ENCODE measurements around the gene RPL18A.

RPL18A gene

DNA sequence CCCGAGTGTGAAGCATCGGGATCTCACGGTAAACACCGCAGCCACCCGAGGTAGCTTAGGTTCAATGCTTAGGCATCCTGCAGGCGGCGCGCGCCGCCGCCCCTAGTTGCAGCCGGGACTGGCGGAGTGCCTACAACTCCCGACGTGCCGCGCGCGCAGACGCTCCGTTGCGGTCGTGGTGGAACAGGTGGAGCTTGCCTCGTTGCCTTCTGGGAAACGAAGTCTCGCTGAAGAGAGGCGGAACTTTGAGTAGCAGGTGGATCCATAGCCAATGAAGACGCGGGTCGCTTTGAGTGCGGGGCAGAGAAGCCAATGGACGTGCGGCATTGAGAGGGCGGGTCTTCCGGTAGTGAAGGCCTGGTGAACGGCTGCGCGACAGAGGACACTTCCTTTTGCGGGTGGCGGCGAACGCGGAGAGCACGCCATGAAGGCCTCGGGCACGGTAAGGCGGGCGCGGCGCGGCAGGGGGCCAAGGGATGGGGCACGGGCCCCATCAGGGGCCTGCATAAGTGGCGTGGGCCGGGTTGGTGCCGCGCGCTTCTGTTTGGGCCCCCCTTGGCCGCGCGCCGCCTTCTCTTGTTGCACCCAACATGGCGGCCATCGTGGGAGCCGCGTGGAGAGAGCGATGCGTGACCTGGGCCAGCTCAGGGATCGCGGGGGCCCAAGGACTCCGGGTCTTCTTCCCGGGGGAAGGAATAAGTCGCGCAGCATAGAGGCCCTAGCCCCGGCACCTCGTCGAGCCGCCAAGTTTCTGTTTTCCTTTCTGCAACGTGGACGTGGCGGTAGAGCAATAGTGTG, at the start of gene RPL18A:
TSS of gene RPL18A (plus strand) at position 378 of the 798 bp plus-strand sequence. CDS start at position 425, 47 bp downstream.
- peak; percentile 99 for DNase-seq

GRCh38 chr19:17811103-17811502, 48.6 kb upstream of the RPL18A start:
- DNase-seq = no peak

- DNase-seq = no peak
Measured at GRCh38 chr19:17811681-17812080, 48.0 kb upstream of the RPL18A start.

GRCh38 chr19:17812099-17812498, 47.6 kb upstream of the RPL18A start:
- no peak for DNase-seq

GRCh38 chr19:17817668-17818363, 41.9 kb upstream of the RPL18A start:
- no peak for DNase-seq

GRCh38 chr19:17821190-17821589, 38.5 kb upstream of the RPL18A start, which contains the start of gene INSL3:
Gene INSL3, minus strand, starts transcription at chr19:17821519. Its CDS starts 13 bp downstream, at chr19:17821506.
- DNase-seq = no peak

- DNase-seq = no peak
Measured at GRCh38 chr19:17824339-17824738, 35.4 kb upstream of the RPL18A start.

DNA sequence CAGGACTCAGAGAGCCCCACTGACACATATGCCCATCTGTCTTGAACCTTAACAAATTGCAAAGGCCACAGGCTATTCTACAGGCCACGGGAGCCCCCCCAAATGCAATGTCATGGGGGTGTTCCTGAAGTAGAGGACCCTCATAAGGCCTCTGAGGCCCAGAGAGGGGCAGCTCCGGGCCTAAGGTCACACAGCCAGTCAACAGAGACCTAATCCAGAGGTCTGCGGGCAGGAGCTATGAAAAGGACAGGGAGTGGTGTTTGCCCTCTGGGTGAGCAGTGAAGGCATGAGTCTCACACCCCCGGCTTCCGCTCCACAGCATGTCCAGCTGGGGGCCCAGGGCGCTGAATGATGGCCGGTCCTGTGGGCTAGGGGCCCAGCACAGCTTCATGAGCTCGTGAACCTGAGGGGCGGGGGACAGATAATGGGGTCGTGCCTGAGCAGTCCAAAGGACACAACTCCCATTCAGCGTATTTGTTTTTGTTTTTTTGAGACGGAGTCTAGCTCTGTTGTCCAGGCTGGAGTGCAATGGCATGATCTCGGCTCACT, 33.1 kb upstream of the RPL18A start:
- DNase-seq = no peak

GRCh38 chr19:17829855-17830566, 29.7 kb upstream of the RPL18A start:
- DNase-seq = peak; percentile 86

- DNase-seq = peak; percentile 92
Measured at GRCh38 chr19:17830567-17831418, 28.9 kb upstream of the RPL18A start.

- DNase-seq = no peak
Measured at GRCh38 chr19:17831419-17831888, 28.3 kb upstream of the RPL18A start.

- DNase-seq = no peak
Measured at GRCh38 chr19:17832443-17833208, 27.1 kb upstream of the RPL18A start.

DNA sequence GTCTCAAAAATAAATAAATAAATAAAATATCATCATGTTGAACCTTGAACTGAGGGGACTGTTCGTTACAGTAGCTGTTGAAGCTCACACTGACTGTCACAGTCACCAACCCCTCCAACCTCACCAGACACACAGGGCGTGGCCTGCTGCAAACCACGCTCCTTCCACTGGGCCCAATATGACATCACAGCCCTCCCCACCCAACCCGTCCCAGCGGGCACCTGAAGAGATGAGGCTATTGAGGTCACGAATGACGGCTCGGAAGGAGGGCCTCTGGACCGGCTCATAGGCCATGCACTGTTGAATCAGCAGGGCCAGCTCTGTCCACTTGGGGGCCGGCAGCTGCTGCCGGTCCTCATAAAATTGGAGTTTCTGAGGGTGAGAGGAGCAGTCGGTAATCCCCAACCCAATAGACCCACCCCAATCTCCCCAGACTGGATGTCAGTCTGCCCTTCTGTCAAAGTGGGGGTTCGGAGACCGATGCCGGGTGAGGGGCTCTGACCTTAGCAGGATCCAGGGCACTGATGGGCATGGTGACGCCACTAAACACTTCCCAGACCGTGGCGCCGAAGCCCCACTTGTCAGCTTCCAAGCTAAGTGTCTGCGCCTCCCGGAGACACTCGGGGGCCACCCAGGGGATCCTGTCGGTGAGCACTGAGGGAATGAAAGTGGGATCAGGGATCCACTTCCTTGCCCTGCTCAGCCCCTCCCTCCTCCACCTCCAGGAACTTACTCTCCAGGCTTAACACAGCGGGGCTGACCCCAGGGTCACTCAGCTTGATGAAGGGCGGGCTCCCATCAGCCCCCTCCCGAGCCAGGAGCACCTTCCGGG, 25.1 kb upstream of the RPL18A start:
- no peak for DNase-seq

DNA sequence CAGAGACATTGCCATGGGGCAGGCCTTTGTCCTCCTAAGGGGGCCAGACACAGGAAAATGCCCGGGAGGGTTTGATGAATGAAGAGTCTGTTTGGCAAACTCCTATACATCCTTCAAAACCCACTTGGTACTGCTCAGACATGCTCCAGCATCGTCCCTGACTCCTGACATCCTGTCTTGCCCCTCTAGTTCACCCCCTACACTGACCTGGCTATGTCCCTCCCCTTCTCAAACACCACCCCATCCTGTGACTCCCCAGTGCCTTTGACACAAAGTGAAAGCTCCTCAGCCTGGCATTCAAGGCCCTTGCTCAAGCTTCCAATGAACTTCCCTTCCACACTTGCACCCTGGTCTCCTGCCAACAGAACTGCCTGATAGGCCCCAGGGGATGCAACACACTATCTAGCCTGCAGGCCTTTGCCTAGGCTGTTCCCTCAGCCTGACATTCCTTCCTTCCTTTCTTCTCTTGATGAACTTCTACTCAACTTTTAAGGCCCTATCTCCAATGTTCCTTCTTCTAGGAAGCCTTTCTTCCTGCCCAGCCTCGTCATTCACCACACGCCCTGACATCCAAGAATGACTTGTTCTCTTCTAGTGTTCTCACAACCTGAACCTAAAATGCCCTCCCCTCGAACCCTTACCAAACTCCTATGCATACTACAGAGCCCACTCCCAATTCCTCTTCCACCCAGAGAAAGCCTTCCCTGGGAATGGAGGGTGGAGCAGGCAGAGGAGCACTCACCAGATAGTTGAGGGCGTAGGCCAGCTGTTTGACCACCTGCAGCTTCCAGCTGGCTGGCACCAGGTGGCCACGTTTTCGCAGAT, 24.3 kb upstream of the RPL18A start:
- peak; percentile 66 for DNase-seq

DNA sequence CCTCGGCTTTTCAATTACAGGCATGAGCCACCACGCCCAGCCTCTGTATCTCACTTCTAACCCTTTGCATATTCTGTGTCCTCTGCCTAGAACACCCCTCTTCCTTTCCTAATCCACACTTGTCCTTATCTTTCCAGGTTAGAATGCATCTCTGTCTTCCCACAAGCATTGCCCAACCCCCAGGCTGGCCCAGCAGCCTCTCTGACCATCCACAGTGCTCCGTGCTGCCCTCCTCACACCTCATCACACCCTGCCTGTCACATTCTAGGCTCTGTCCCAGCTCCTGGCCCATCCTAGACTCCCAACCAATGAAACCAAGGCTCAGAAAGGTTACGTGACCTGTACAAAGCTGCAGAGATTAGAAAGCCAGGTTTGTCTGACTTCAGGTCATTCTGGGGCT, 23.2 kb upstream of the RPL18A start:
- no peak for DNase-seq

- DNase-seq = no peak
Measured at GRCh38 chr19:17837972-17838371, 21.7 kb upstream of the RPL18A start.

DNA sequence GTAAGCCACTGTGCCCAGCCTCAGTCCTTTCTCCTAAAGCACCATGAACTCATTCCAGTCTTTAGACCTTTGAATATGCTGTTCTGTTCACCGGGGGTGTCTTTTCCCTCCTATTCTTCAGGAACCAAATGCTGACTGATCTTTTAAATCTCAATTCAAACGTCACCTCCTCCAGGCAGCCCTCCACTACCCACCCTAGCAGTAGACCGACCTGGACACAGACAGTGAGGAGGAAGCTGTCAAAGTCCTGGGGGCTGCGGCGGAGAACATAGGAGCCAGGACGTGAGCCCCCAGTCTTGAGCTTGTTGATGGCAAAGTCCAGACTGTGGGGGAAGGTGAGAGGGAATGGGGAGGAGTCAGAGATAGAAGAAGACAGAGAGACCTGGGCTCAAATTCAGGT, 19.7 kb upstream of the RPL18A start:
- no peak for DNase-seq

DNA sequence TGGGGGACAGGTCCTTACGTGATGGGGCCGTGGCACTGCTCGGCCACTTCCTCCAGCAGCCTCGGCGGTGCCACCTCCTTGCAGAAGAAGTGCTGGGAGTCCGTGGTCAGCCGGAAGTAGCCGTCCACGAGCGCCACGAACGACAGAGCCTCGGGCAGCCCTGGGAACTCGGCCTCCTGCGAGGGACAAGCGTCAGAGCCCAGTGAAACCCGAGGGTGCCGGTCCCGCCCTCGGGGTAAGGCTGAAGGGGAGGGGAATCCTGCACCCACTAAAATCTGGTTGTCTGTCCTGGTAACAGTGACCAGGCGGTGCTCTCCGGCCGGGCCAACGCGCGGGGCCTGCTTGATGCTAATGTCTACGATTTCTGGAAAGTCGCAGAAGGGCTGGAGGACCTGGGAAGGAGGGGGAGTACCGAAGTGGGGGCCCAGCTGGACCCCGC, 18.3 kb upstream of the RPL18A start:
- no peak for DNase-seq
